HepG2 (cell line): ENCODE data around the gene GLYR1. TPM values are rescaled to one million over a fixed set of nuclear protein-coding genes. Genes with fewer than 3 reads are reported as not detected.

Experiments
- ATAC-seq: fragments of 200-7000 bp; cut with Tn5 transposase; 3 replicates; pipeline ENCODE4 v1.9.1; 2020; ENCODE audit warnings: mild to moderate bottlenecking, moderate library complexity
- BruUV-seq: library from RNA; stranded (reverse); fragments of 400-500 nt; replicated peaks from 2 replicates; lab custom pipeline; 2021; lab: Mats Ljungman, UMichigan
- CTCF ChIA-PET: fragments of 300-600 bp; formaldehyde crosslinking; extraction: SDS; loops from one replicate; lab custom pipeline; 2021; ENCODE audit warnings: low total read pairs, inconsistent platforms, low intra/inter-chr PET ratio; lab: Yijun Ruan, JAX
- POLR2A ChIA-PET: fragments of 350-600 bp; sonication (Branson Sonifier 250); formaldehyde crosslinking; loops from one replicate; lab custom pipeline; 2020; ENCODE audit warnings: antibody characterized with exemption, inconsistent platforms; lab: Yijun Ruan, JAX
- DNase-seq: peaks from one replicate; pipeline ENCODE4 v3.0.0-alpha.2; 2015; ENCODE audit warnings: low spot score
- FAIRE-seq: peaks from 3 replicates; lab custom pipeline; 2011; peaks lifted over from hg19 to GRCh38; lab: Jason Lieb, UNC
- H2AFZ ChIP-seq: one replicate; pipeline ENCODE4 v1.6.1; 2011; ENCODE audit warnings: low read length, inconsistent platforms
- H3K27ac ChIP-seq: fragments of 300-600 bp; 3 replicates; pipeline ENCODE4 v1.8.0; 2011; ENCODE audit warnings: mixed run types, mild to moderate bottlenecking, mixed read lengths, low read length, inconsistent platforms; ENCODE audit not compliant: insufficient read depth; ENCODE audit errors: extremely low read length
- H3K27me3 ChIP-seq, 2 experiments: fragments of 200-600 bp in 1 of 2; 2 replicates in 1 of 2; 3 replicates in 1 of 2; pipeline versions ENCODE4 v1.6.0 to v1.8.0; 2011; ENCODE audit warnings: low read length in 2 of 2, mild to moderate bottlenecking in 2 of 2, moderate library complexity in 2 of 2, inconsistent platforms in 1 of 2; ENCODE audit not compliant: insufficient read depth in 2 of 2, control insufficient read depth in 1 of 2
- H3K36me3 ChIP-seq, 2 experiments: fragments of 200-600 bp in 1 of 2; replicated peaks in 1 of 2; 2 replicates in 1 of 2; 3 replicates in 1 of 2; pipeline versions ENCODE4 v1.5.1 to v1.8.0; 2011; ENCODE audit warnings: low read length in 2 of 2, inconsistent platforms in 1 of 2; ENCODE audit not compliant: insufficient read depth in 2 of 2, control insufficient read depth in 1 of 2
- H3K4me1 ChIP-seq: 2 replicates; pipeline ENCODE4 v1.5.1; 2012; ENCODE audit warnings: low read length, inconsistent platforms; ENCODE audit not compliant: insufficient read depth
- H3K4me2 ChIP-seq: 2 replicates; pipeline ENCODE4 v1.6.0; 2011; ENCODE audit warnings: low read depth, low read length, inconsistent platforms
- H3K4me3 ChIP-seq, 3 experiments: fragments of 200-600 bp in 1 of 3; sonication (generic), shearing (Covaris generic) in 1 of 3; replicated peaks in 1 of 3; 2 replicates each; pipeline ENCODE4 v1.5.1; 2011 to 2016; ENCODE audit warnings: low read length in 3 of 3, inconsistent platforms in 2 of 3, low read depth in 2 of 3, mild to moderate bottlenecking in 2 of 3, control low read depth in 1 of 3, mixed read lengths in 1 of 3; ENCODE audit not compliant: insufficient read depth in 1 of 3
- H3K79me2 ChIP-seq: one replicate; pipeline ENCODE4 v1.6.1; 2011; ENCODE audit warnings: low read length, inconsistent platforms; ENCODE audit not compliant: insufficient read depth
- H3K9ac ChIP-seq: 2 replicates; pipeline ENCODE4 v1.6.0; 2011; ENCODE audit warnings: mild to moderate bottlenecking, low read depth, low read length, inconsistent platforms; ENCODE audit not compliant: insufficient read depth
- H3K9me3 ChIP-seq: 2 replicates; pipeline ENCODE4 v1.5.1; 2012; ENCODE audit warnings: mild to moderate bottlenecking, low read length
- H4K20me1 ChIP-seq: 2 replicates; pipeline ENCODE4 v1.6.0; 2011; ENCODE audit warnings: inconsistent platforms, mild to moderate bottlenecking, low read length, moderate library complexity; ENCODE audit not compliant: insufficient read depth
- AKAP8 ChIP-seq: sonication (generic); formaldehyde crosslinking; IDR thresholded peaks from 2 replicates; pipeline ENCODE4 v1.5.1; 2020; ENCODE audit warnings: mild to moderate bottlenecking, missing genetic modification reagents
- CENPX ChIP-seq: sonication (generic); formaldehyde crosslinking; IDR thresholded peaks from 2 replicates; pipeline ENCODE4 v1.9.0; 2021; ENCODE audit warnings: mild to moderate bottlenecking, missing genetic modification reagents, moderate library complexity
- FOXA3 ChIP-seq: IDR thresholded peaks from 2 replicates; pipeline ENCODE4 v1.6.1; 2016; ENCODE audit warnings: missing genetic modification reagents, missing compliant biosample characterization
- FOXK2 ChIP-seq: fragments of 450-650 bp; IDR thresholded peaks from 2 replicates; pipeline ENCODE4 v1.6.1; 2016
- HDAC2 ChIP-seq: sonication (generic); formaldehyde crosslinking; IDR thresholded peaks from 2 replicates; pipeline ENCODE4 v1.4.0; 2020; ENCODE audit warnings: missing genetic modification reagents
- IKZF4 ChIP-seq: sonication (generic); formaldehyde crosslinking; IDR thresholded peaks from 2 replicates; pipeline ENCODE4 v1.5.1; 2020; ENCODE audit warnings: borderline replicate concordance, mild to moderate bottlenecking, low read depth, missing genetic modification reagents; ENCODE audit errors: not compliant biosample characterization
- KDM5A ChIP-seq: fragments of 200-600 bp; sonication (generic); IDR thresholded peaks from 2 replicates; pipeline ENCODE4 v1.7.0; 2018; ENCODE audit warnings: antibody characterized with exemption, mild to moderate bottlenecking, low read length, borderline replicate concordance
- KLF16 ChIP-seq, 2 experiments: sonication (generic) in 1 of 2; formaldehyde crosslinking in 1 of 2; IDR thresholded peaks; 2 replicates each; pipeline versions ENCODE4 v1.6.1 to v1.8.0; 2016 to 2023; ENCODE audit warnings: missing genetic modification reagents in 2 of 2, missing compliant biosample characterization in 1 of 2
- KLF6 ChIP-seq: IDR thresholded peaks from 2 replicates; pipeline ENCODE4 v1.8.0; 2016; ENCODE audit warnings: missing biosample characterization, missing genetic modification reagents
- MED1 ChIP-seq: sonication (generic); formaldehyde crosslinking; IDR thresholded peaks from 2 replicates; pipeline ENCODE4 v1.4.0; 2020; ENCODE audit warnings: missing genetic modification reagents
- PHF21A ChIP-seq: sonication (generic); formaldehyde crosslinking; IDR thresholded peaks from 2 replicates; pipeline ENCODE4 v1.5.0; 2020; ENCODE audit warnings: mild to moderate bottlenecking, missing genetic modification reagents
- PPARG ChIP-seq: conservative IDR thresholded peaks from 2 replicates; pipeline ENCODE4 v1.6.1; 2016; ENCODE audit warnings: missing biosample characterization, missing genetic modification reagents
- SP1 ChIP-seq, 2 experiments: fragments of 450-650 bp in 1 of 2; sonication (generic) in 1 of 2; formaldehyde crosslinking in 1 of 2; IDR thresholded peaks; 2 replicates each; pipeline versions ENCODE4 v1.4.0 to v1.6.1; 2016 to 2020; ENCODE audit warnings: missing genetic modification reagents in 1 of 2
- ZNF781 ChIP-seq: sonication (generic); formaldehyde crosslinking; IDR thresholded peaks from 2 replicates; pipeline ENCODE4 v1.5.1; 2020; ENCODE audit warnings: borderline replicate concordance, mild to moderate bottlenecking, missing genetic modification reagents; ENCODE audit errors: not compliant biosample characterization
- WGBS: methylation state at CpG from one replicate; pipeline ENCODE4 v1.1.6; 2017; ENCODE audit warnings: low lambda C conversion rate; 5-methylcytosine and 5-hydroxymethylcytosine counted together
- in situ Hi-C: cut with HindIII; loops from 2 replicates; pipeline ENCODE4 v1.10.0; 2017; ENCODE audit warnings: low pct_unique_long_range_greater_than_20kb; ENCODE audit not compliant: extremely low pct_ligation_motif_present
- intact Hi-C: fragments of 100-400 bp; cut with micrococcal nuclease; formaldehyde crosslinking; loops from one replicate; pipeline ENCODE4 v1.10.0; 2022; ENCODE audit not compliant: unreplicated experiment
- polyA plus RNA-seq, 8 experiments: library from polyadenylated mRNA; depleted of rRNA in 3 of 8; stranded (reverse) in 7 of 8; unstranded in 1 of 8; fragments of >200 nt; fragmentation: Illumina TruSeq in 4 of 8; extraction: Trizol in 4 of 8; gene quantifications; 2 replicates each; pipeline versions ENCODE4 v1.2.1 to v1.2.3, GENCODE V29; 2011 to 2016; ENCODE audit warnings: low read depth in 4 of 8, missing spikeins in 1 of 8, mixed read lengths in 1 of 8; ENCODE audit not compliant: insufficient read depth in 1 of 8
- total RNA-seq, 5 experiments: library from RNA; depleted of rRNA; stranded (reverse); fragments of >200 nt; fragmentation: Illumina TruSeq; extraction: Trizol; gene quantifications; 2 replicates each; pipeline ENCODE4 v1.2.3, GENCODE V29; 2016; ENCODE audit warnings: low read depth in 1 of 5
- TF ChIP-seq, protein P1 (sequence below): sonication (generic); formaldehyde crosslinking; IDR thresholded peaks from 2 replicates; pipeline ENCODE4 v1.5.0; 2020; ENCODE audit warnings: missing genetic modification reagents, mild to moderate bottlenecking, borderline replicate concordance
- TF ChIP-seq, protein P2 (sequence below): sonication (generic); formaldehyde crosslinking; IDR thresholded peaks from 2 replicates; pipeline ENCODE4 v1.4.0; 2020; ENCODE audit warnings: missing genetic modification reagents, mild to moderate bottlenecking, borderline replicate concordance
- TF ChIP-seq, protein P3 (sequence below): sonication (generic); formaldehyde crosslinking; conservative IDR thresholded peaks from 2 replicates; pipeline ENCODE4 v1.5.0; 2020; ENCODE audit warnings: missing genetic modification reagents

Gene GLYR1
- total and polyA plus RNA-seq, 2 of the 13 experiments (the other 11 are each of a cell fraction or from before 2014, with no cell fraction given), result 28.3 to 48.7 TPM

DNA sequence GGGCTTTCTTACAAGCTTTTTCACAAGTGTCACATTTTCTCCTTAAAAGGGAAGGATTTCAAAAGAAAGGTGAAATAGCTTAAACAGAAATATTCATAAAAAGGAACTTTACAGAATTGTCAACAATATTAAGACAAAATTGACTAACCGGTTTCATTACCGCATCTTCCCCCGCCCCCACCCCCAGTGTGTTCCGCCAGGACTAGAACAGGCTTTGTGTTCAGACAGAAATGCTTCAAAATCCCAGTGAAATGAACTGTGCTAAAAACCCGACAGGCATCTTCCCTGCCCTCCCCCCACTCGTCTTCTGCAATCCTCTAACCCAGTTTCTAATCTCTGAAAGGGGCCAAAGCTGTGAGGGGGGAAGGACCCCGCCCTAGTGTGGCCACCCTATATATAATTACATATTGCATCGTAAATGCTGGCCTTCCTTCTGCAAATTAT is 43.7 kb downstream of the GLYR1 start (continued):
- TF ChIP-seq, protein P1, sequence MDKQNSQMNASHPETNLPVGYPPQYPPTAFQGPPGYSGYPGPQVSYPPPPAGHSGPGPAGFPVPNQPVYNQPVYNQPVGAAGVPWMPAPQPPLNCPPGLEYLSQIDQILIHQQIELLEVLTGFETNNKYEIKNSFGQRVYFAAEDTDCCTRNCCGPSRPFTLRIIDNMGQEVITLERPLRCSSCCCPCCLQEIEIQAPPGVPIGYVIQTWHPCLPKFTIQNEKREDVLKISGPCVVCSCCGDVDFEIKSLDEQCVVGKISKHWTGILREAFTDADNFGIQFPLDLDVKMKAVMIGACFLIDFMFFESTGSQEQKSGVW, result no peak
- TF ChIP-seq FOXK2, result no peak
- TF ChIP-seq, protein P2, sequence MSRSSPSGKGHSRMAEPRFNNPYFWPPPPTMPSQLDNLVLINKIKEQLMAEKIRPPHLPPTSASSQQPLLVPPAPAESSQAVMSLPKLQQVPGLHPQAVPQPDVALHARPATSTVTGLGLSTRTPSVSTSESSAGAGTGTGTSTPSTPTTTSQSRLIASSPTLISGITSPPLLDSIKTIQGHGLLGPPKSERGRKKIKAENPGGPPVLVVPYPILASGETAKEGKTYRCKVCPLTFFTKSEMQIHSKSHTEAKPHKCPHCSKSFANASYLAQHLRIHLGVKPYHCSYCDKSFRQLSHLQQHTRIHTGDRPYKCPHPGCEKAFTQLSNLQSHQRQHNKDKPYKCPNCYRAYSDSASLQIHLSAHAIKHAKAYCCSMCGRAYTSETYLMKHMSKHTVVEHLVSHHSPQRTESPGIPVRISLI (CRISPR knock-in tag), result no peak
- no peak for TF ChIP-seq FOXA3 (CRISPR knock-in tag)
- TF ChIP-seq CENPX (CRISPR knock-in tag), result no peak
- TF ChIP-seq AKAP8 (CRISPR knock-in tag), result no peak
- TF ChIP-seq KLF6, result no peak
- TF ChIP-seq MED1 (CRISPR knock-in tag), result no peak
- no peak for TF ChIP-seq SP1 (IDR thresholded peaks at IDR 0.05)
- no peak for TF ChIP-seq SP1 (CRISPR knock-in tag; IDR thresholded peaks at IDR 0.05)
- TF ChIP-seq, all 625 proteins: peak for 0

DNA sequence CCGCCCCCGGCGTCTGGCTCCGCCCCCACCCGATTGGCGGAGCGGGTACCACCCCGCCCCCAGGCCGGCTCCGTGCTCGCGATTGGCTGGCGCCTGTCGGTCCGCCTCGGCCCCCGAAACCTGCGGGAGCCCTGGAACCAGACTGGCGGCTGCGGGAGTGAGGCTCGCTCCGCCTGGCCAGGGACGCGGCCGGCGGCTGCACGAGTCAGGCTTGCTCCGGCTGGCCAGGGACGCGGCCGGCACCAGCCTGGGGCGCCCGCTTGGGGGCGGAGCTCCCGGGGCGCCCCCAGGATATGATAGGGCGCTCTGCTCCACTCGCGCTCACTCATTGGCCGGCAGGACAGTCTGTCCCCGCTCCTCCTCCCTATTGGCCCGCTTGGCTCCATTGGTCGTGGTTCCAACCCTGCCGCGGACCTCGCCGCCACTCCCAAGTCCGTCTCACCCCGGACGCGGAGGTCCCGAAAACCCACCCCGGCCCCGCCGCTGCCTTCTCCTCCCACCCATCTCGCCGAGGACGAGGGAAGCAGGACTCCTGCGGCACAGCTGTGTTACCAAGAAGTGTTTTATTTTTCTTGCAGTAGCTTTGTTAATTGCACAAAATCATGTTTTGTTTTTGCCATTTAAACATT is 44.3 kb downstream of the GLYR1 start:
- Histone ChIP-seq H3K4me3 (peak overlapping the region; percentile 88 to 90 (median 90)), H3K27ac (peak overlapping the region; percentile 83), H3K79me2 (no peaks in the 10 kb centered on the region), H3K27me3 (no peaks in the 10 kb centered on the region), H4K20me1 (no peaks in the 10 kb centered on the region), H3K4me1 (peaks cover 24% of the 10 kb centered on the region), H3K4me2 (peak overlapping the region; percentile 93), H2AFZ (no peak overlapping the region), H3K9ac (peak overlapping the region; percentile 65; the same call in 1 of the 2 replicates), H3K36me3 (peaks cover 0 to 29% of the 10 kb centered on the region in 2 experiments; a peak in 3 of 5 replicates), H3K9me3 (no peaks in the 10 kb centered on the region)
- in situ Hi-C loops, result no loop called here
- ChIA-PET CTCF (no interaction called here), POLR2A (interaction anchor here (0.5 to 3.7 kb wide), 11 partner anchors 8 to 234 kb away, joined by 3 to 17 read pairs (median 5); partner anchors contain the start of genes ANKS3, DNAAF8, SEC14L5 and SEPTIN12)
- ATAC-seq (peak; percentile 92), FAIRE-seq (peak; percentile 70), DNase-seq (peak; percentile 87)
- intact Hi-C loops, result loop anchor here (2.0 to 5.0 kb wide), 2 partner anchors 36 to 70 kb away; partner anchors contain the start of genes ANKS3, DNAAF8 and ZNF500
- no TSS peak for BruUV-seq
- WGBS, result 2% methylated on average over 8 of the region's 59 CpGs
- TF ChIP-seq PPARG (CRISPR knock-in tag) (0 out of 2 replicates have a peak, but pooled peaks have one; percentile 31), ZNF781 (CRISPR knock-in tag) (no peak), PHF21A (CRISPR knock-in tag) (no peak; the same call in 1 of the 2 replicates), HDAC2 (no peak), KDM5A (peak; percentile 83; the same call in 1 of the 2 replicates), IKZF4 (CRISPR knock-in tag) (no peak), KLF16 (CRISPR knock-in tag; IDR thresholded peaks at IDR 0.05) (no peak)
- TF ChIP-seq, protein P3, sequence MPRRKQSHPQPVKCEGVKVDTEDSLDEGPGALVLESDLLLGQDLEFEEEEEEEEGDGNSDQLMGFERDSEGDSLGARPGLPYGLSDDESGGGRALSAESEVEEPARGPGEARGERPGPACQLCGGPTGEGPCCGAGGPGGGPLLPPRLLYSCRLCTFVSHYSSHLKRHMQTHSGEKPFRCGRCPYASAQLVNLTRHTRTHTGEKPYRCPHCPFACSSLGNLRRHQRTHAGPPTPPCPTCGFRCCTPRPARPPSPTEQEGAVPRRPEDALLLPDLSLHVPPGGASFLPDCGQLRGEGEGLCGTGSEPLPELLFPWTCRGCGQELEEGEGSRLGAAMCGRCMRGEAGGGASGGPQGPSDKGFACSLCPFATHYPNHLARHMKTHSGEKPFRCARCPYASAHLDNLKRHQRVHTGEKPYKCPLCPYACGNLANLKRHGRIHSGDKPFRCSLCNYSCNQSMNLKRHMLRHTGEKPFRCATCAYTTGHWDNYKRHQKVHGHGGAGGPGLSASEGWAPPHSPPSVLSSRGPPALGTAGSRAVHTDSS (CRISPR knock-in tag), result no peak
